ENCODE measurements around the gene WNT3.

The WNT3 gene

DNA sequence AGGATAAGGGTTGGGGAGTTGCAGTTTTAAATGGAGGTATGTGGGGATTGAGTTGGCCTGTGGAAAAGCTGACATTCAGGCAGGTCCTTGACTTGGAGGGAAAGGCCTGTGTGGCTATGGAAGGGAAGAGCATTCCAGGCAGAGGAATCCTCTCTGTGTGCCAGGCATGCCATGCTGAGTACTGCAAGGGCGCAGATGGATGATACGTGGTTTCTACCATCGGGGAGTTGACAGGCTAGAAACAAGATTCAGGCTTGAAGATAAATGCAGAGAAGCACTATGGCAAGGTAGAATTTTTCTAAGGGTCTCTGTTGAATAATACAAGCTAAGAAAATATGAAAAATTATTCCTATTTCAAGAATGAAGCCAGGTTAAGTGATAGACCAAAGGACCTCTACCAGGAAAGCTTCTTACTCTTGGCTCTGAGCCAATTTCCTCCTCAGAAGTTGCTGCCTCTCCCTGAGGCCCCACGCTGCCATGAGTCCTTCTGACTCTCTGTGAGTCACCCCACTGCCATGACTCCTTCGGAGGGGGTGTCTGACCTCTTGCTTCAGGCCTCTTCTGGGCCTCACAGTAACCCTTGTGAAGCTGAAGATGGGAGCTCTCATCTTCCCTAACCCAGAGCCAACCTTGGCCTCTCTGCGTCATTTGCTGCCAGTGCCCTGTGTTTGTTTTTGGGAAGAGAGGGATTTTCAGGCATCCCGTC is 75.8 kb downstream of the WNT3 start:
- H3K27ac ChIP-seq, result no peak overlapping the region
- TF ChIP-seq, protein P1, sequence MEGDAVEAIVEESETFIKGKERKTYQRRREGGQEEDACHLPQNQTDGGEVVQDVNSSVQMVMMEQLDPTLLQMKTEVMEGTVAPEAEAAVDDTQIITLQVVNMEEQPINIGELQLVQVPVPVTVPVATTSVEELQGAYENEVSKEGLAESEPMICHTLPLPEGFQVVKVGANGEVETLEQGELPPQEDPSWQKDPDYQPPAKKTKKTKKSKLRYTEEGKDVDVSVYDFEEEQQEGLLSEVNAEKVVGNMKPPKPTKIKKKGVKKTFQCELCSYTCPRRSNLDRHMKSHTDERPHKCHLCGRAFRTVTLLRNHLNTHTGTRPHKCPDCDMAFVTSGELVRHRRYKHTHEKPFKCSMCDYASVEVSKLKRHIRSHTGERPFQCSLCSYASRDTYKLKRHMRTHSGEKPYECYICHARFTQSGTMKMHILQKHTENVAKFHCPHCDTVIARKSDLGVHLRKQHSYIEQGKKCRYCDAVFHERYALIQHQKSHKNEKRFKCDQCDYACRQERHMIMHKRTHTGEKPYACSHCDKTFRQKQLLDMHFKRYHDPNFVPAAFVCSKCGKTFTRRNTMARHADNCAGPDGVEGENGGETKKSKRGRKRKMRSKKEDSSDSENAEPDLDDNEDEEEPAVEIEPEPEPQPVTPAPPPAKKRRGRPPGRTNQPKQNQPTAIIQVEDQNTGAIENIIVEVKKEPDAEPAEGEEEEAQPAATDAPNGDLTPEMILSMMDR (conservative IDR thresholded peaks at IDR 0.05), result no peak

GRCh38 chr17:46741122-46741730 is 77.3 kb downstream of the WNT3 start:
- H3K27ac ChIP-seq, result no peak overlapping the region
- TF ChIP-seq, protein P1 (conservative IDR thresholded peaks at IDR 0.05), result no peak

GRCh38 chr17:46739982-46740381 is 78.5 kb downstream of the WNT3 start:
- TF ChIP-seq, protein P1 (conservative IDR thresholded peaks at IDR 0.05), result no peak
- no peak overlapping the region for H3K27ac ChIP-seq

- H3K27ac ChIP-seq, result no peak overlapping the region
- TF ChIP-seq, protein P1 (conservative IDR thresholded peaks at IDR 0.05), result no peak
These were observed 79.9 kb downstream of the WNT3 start for GRCh38 chr17:46738544-46738943.

GRCh38 chr17:46737326-46737725 is 81.2 kb downstream of the WNT3 start:
- no peak overlapping the region for H3K27ac ChIP-seq

GRCh38 chr17:46736100-46736499 is 82.4 kb downstream of the WNT3 start:
- H3K27ac ChIP-seq, result no peak overlapping the region
- TF ChIP-seq, protein P1 (conservative IDR thresholded peaks at IDR 0.05), result no peak

More at GRCh38 chr17:46737326-46737725, 81.2 kb downstream of the WNT3 start:
- TF ChIP-seq, protein P1 (conservative IDR thresholded peaks at IDR 0.05), result no peak

GRCh38 chr17:46733837-46734475 is 84.5 kb downstream of the WNT3 start:
- H3K27ac ChIP-seq, result no peak overlapping the region
- TF ChIP-seq, protein P1 (conservative IDR thresholded peaks at IDR 0.05), result no peak
